Sigmoid colon (tissue), 7 donors: ENCODE data around the gene TYMS. TPM values are rescaled to one million over a fixed set of nuclear protein-coding genes. Genes with fewer than 3 reads are reported as not detected.

Experiments used
- DNase-seq: peaks from one replicate; pipeline ENCODE4 v3.0.0-alpha.2; 2019
- H3K27ac ChIP-seq, 4 donors: fragments of 200-600 bp; sonication (generic); one replicate each; pipeline ENCODE4 v1.5.1; 2016 to 2019; ENCODE audit warnings: mild to moderate bottlenecking in 1 of 4
- H3K27me3 ChIP-seq, 3 donors: fragments of 200-600 bp; sonication (generic); one replicate each; pipeline ENCODE4 v1.5.1; 2019; ENCODE audit warnings: mild to moderate bottlenecking in 1 of 3
- H3K36me3 ChIP-seq, 4 donors: fragments of 200-600 bp; sonication (generic); one replicate each; pipeline ENCODE4 v1.5.1; 2016 to 2019
- H3K4me1 ChIP-seq, 4 donors: fragments of 200-600 bp; sonication (generic); one replicate each; pipeline ENCODE4 v1.5.1; 2017 to 2019
- H3K4me3 ChIP-seq, 4 donors: fragments of 200-600 bp; sonication (generic); one replicate each; pipeline ENCODE4 v1.5.1; 2017 to 2019; ENCODE audit warnings: mild to moderate bottlenecking in 2 of 4, moderate library complexity in 1 of 4
- H3K9me3 ChIP-seq, 4 donors: fragments of 200-600 bp in 3 of 4; sonication (generic) in 3 of 4; one replicate each; pipeline versions ENCODE4 v1.5.1 to v1.6.1; 2013 to 2019
- CTCF ChIP-seq, 4 experiments: fragments of 450-650 bp in 3 of 4; fragments of 200-600 bp in 1 of 4; IDR thresholded peaks; one replicate each; pipeline ENCODE4 v1.5.1; 2016 to 2019; ENCODE audit warnings: antibody characterized with exemption in 4 of 4, mild to moderate bottlenecking in 3 of 4, moderate library complexity in 2 of 4
- EP300 ChIP-seq, 4 donors: sonication (generic); formaldehyde crosslinking; IDR thresholded peaks; one replicate each; pipeline ENCODE4 v1.6.1; 2017; ENCODE audit warnings: antibody characterized with exemption in 4 of 4
- POLR2A ChIP-seq, 2 donors: fragments of 450-650 bp; IDR thresholded peaks; one replicate each; pipeline ENCODE4 v1.6.1; 2016; ENCODE audit warnings: antibody characterized with exemption in 2 of 2, mild to moderate bottlenecking in 2 of 2, moderate library complexity in 2 of 2
- POLR2AphosphoS5 ChIP-seq, 4 donors: sonication (generic); formaldehyde crosslinking; IDR thresholded peaks; one replicate each; pipeline ENCODE4 v1.6.1; 2017; ENCODE audit warnings: antibody characterized with exemption in 4 of 4
- WGBS, 2 donors: extraction: QIAGEN DNeasy Blood & Tissue Kit; methylation state at CpG; one replicate each; pipeline ENCODE4 v1.1.7; 2013; 5-methylcytosine and 5-hydroxymethylcytosine counted together
- intact Hi-C: fragments of 100-400 bp; cut with DNase I; formaldehyde crosslinking; loops from one replicate; pipeline ENCODE4 v1.15.1; 2023
- polyA plus RNA-seq, 3 donors: library from polyadenylated mRNA; stranded (reverse); fragments of 200-250 nt; gene quantifications; one replicate each; pipeline ENCODE4 v1.2.3, GENCODE V29; 2013
- total RNA-seq, 4 donors: library from RNA; depleted of rRNA; stranded (reverse); fragments of >200 nt; gene quantifications; one replicate each; pipeline ENCODE4 v1.1.0, GENCODE V29; 2016
- donor health status: healthy with polysubstance abuse.
- donor health status: Bipolar disorder and iron deficiency.
- donor health status: healthy.

TYMS gene
- total and polyA plus RNA-seq, 7 donors: 0.55 to 62.0 (median 3.0) TPM

GRCh38 chr18:649341-649740 is 8.1 kb upstream of the TYMS start:
- Histone ChIP-seq H3K9me3 (no peaks in the 10 kb centered on the region), H3K27me3 (peaks cover 0 to under 1% (median 0%) of the 10 kb centered on the region in 3 donors), H3K4me3 (no peak overlapping the region), H3K36me3 (no peaks in the 10 kb centered on the region), H3K27ac (no peak overlapping the region), H3K4me1 (no peaks in the 10 kb centered on the region)
- DNase-seq: no peak
- 66 to 83% methylated on average over 5 of the region's 5 CpGs for WGBS, 2 donors
- intact Hi-C loops: no loop called here
- TF ChIP-seq POLR2AphosphoS5 (IDR thresholded peaks at IDR 0.05) (no peak), EP300 (IDR thresholded peaks at IDR 0.05) (no peak), CTCF (IDR thresholded peaks at IDR 0.05) (no peak), POLR2A (IDR thresholded peaks at IDR 0.05) (no peak)

GRCh38 chr18:650428-650858 is 7.0 kb upstream of the TYMS start:
- TF ChIP-seq EP300 (IDR thresholded peaks at IDR 0.05) (no peak), CTCF (IDR thresholded peaks at IDR 0.05) (no peak), POLR2A (IDR thresholded peaks at IDR 0.05) (no peak), POLR2AphosphoS5 (IDR thresholded peaks at IDR 0.05) (no peak)
- DNase-seq: no peak
- peaks cover 0 to 5% (median 0%) of the 10 kb centered on the region in 3 donors for H3K27me3 ChIP-seq
- WGBS, 2 donors: 42 to 82% methylated on average over 6 of the region's 6 CpGs
- intact Hi-C loops: no loop called here
- H3K9me3 ChIP-seq: no peaks in the 10 kb centered on the region
- no peaks in the 10 kb centered on the region for H3K4me1 ChIP-seq
- H3K36me3 ChIP-seq: no peaks in the 10 kb centered on the region
- no peak overlapping the region for H3K27ac ChIP-seq
- no peak overlapping the region for H3K4me3 ChIP-seq

- 84 to 88% methylated on average over 4 of the region's 4 CpGs for WGBS, 2 donors
- H3K36me3 ChIP-seq: no peaks in the 10 kb centered on the region
- TF ChIP-seq EP300 (IDR thresholded peaks at IDR 0.05) (no peak), CTCF (IDR thresholded peaks at IDR 0.05) (no peak), POLR2AphosphoS5 (IDR thresholded peaks at IDR 0.05) (no peak), POLR2A (IDR thresholded peaks at IDR 0.05) (no peak)
- DNase-seq: no peak
- peaks cover 0 to 3% (median 2%) of the 10 kb centered on the region in 4 donors for H3K4me1 ChIP-seq
- no peak overlapping the region for H3K4me3 ChIP-seq
- no peaks in the 10 kb centered on the region for H3K9me3 ChIP-seq
- H3K27ac ChIP-seq: no peak overlapping the region
- peaks cover 0 to 18% (median 5%) of the 10 kb centered on the region in 3 donors for H3K27me3 ChIP-seq
- intact Hi-C loops: no loop called here
Measured at GRCh38 chr18:652131-652530, 5.3 kb upstream of the TYMS start.

GRCh38 chr18:653512-653911 is 3.9 kb upstream of the TYMS start:
- 93 to 95% methylated on average over 2 of the region's 2 CpGs for WGBS, 2 donors
- Histone ChIP-seq H3K9me3 (no peaks in the 10 kb centered on the region), H3K27me3 (peaks cover 0 to 30% (median 13%) of the 10 kb centered on the region in 3 donors), H3K36me3 (no peaks in the 10 kb centered on the region), H3K4me3 (no peak overlapping the region), H3K27ac (no peak overlapping the region), H3K4me1 (peaks cover 0 to 16% (median 13%) of the 10 kb centered on the region in 4 donors)
- no peak for DNase-seq
- intact Hi-C loops: no loop called here
- no peak for TF ChIP-seq POLR2A (IDR thresholded peaks at IDR 0.05)
- no peak for TF ChIP-seq CTCF (IDR thresholded peaks at IDR 0.05)
- TF ChIP-seq POLR2AphosphoS5 (IDR thresholded peaks at IDR 0.05): no peak
- no peak for TF ChIP-seq EP300 (IDR thresholded peaks at IDR 0.05)

- intact Hi-C loops: no loop called here
- WGBS, 2 donors: 93 to 97% methylated on average over 4 of the region's 4 CpGs
- Histone ChIP-seq H3K4me1 (peaks cover 0 to 19% (median 17%) of the 10 kb centered on the region in 4 donors), H3K4me3 (no peak overlapping the region), H3K27me3 (peaks cover 0 to 41% (median 24%) of the 10 kb centered on the region in 3 donors), H3K27ac (no peak overlapping the region), H3K9me3 (no peaks in the 10 kb centered on the region), H3K36me3 (no peaks in the 10 kb centered on the region)
- TF ChIP-seq CTCF (IDR thresholded peaks at IDR 0.05) (no peak), POLR2A (IDR thresholded peaks at IDR 0.05) (no peak), POLR2AphosphoS5 (IDR thresholded peaks at IDR 0.05) (no peak), EP300 (IDR thresholded peaks at IDR 0.05) (no peak)
- DNase-seq: no peak
Measured at GRCh38 chr18:654601-655000, 2.9 kb upstream of the TYMS start.
